ENCODE measurements around the gene BTBD9. TPM values are rescaled to one million over a fixed set of nuclear protein-coding genes. Genes with fewer than 3 reads are reported as not detected.

BTBD9 gene
- total RNA-seq (10 to 100 TPM; 29.5 to 32.8 TPM), polyA plus RNA-seq (ENCODE audit: insufficient read depth, low read depth, low replicate concordance) (11.4 TPM)
- long read RNA-seq, donor 1: 0 reads
- long read RNA-seq, donor 2: 0 reads

- Histone ChIP-seq H3K4me3 (peak within 1 kb of the TSS; percentile 88 to 95), H3K27ac (peak within 1 kb of the TSS; percentile 88 to 96), H3K9me3 (no peaks in the 10 kb centered on the region), H3K36me3 (ENCODE audit: low read depth, missing control alignments) (no peaks in the 10 kb centered on the region), H3K27me3 (no peaks in the 10 kb centered on the region), H3K4me1 (peaks cover 24% of the 10 kb centered on the region)
- DNase-seq: peak; percentile 90
- WGBS, 2 donors: 0% methylated on average over 3 to 58 of the region's 82 CpGs
- TF ChIP-seq, protein P1, sequence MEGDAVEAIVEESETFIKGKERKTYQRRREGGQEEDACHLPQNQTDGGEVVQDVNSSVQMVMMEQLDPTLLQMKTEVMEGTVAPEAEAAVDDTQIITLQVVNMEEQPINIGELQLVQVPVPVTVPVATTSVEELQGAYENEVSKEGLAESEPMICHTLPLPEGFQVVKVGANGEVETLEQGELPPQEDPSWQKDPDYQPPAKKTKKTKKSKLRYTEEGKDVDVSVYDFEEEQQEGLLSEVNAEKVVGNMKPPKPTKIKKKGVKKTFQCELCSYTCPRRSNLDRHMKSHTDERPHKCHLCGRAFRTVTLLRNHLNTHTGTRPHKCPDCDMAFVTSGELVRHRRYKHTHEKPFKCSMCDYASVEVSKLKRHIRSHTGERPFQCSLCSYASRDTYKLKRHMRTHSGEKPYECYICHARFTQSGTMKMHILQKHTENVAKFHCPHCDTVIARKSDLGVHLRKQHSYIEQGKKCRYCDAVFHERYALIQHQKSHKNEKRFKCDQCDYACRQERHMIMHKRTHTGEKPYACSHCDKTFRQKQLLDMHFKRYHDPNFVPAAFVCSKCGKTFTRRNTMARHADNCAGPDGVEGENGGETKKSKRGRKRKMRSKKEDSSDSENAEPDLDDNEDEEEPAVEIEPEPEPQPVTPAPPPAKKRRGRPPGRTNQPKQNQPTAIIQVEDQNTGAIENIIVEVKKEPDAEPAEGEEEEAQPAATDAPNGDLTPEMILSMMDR (IDR thresholded peaks at IDR 0.05): no peak
- TF ChIP-seq POLR2A (IDR thresholded peaks at IDR 0.05): no peak
- intact Hi-C loops (cut with DNase I; ENCODE audit: low total_unique reads): no loop called here
Observed at GRCh38 chr6:38639498-38640215, at the start of gene BTBD9. Gene BTBD9, minus strand, starts transcription at chr6:38639929.

DNA sequence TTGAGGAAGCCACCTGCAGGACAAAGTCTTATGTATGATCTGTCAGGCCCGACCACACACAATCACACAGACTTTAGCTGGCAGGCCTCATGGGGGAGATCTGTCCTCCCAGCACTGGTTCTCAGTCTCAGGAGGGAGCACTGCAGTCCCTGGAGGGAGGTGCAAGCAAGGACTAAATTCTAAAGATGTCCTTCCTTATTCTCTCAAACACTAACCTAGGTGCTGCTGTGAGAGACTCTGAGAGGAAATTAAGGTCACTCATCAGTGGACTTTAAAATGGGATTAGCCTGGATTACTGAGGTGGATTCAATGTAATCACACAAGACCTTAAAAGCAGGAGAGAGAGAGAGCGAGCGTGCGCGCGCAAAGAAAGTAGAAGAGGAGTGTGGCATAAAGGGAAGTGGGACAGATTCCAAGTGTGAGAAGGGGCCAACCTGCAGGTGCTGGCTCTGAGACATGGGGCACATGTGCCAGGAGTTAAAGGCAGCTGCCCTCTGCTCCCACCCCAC, 48.9 kb upstream of the BTBD9 start:
- intact Hi-C loops (cut with DNase I; ENCODE audit: low total_unique reads): no loop called here
- DNase-seq: no peak
- no peak overlapping the region for H3K27ac ChIP-seq
- no peaks in the 10 kb centered on the region for H3K9me3 ChIP-seq
- TF ChIP-seq POLR2A (IDR thresholded peaks at IDR 0.05): no peak
- TF ChIP-seq, protein P1 (IDR thresholded peaks at IDR 0.05): no peak
- H3K4me3 ChIP-seq: no peak overlapping the region
- H3K36me3 ChIP-seq (ENCODE audit: low read depth, missing control alignments): no peaks in the 10 kb centered on the region
- no peaks in the 10 kb centered on the region for H3K27me3 ChIP-seq
- 87 to 92% methylated on average over 6 of the region's 6 CpGs for WGBS, 2 donors
- H3K4me1 ChIP-seq: peaks cover 17% of the 10 kb centered on the region

DNA sequence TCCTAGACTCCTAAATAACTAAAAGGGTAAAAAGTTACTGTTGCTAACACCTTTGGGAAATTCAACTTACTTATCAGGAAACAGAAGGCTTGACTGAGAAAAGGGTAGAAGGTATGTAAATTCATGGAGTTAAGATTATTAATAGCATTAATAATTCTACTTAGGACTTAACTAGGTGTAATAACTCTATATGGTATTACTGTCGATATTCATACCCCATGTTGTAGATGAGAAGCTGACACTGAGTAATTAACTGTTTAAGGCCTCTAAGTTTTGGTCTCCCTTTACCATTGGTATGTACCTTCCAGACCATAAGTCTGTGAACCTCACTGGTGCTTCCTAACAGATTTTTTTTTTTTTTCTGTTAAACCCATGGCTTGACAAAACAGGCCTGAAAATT, 47.8 kb upstream of the BTBD9 start:
- Histone ChIP-seq H3K4me1 (peaks cover 17% of the 10 kb centered on the region), H3K27ac (no peak overlapping the region)
- intact Hi-C loops (cut with DNase I; ENCODE audit: low total_unique reads): no loop called here

GRCh38 chr6:38687043-38687353, 47.3 kb upstream of the BTBD9 start:
- no peaks in the 10 kb centered on the region for H3K27me3 ChIP-seq
- H3K4me1 ChIP-seq: peaks cover 17% of the 10 kb centered on the region
- no peaks in the 10 kb centered on the region for H3K36me3 ChIP-seq (ENCODE audit: low read depth, missing control alignments)
- intact Hi-C loops (cut with DNase I; ENCODE audit: low total_unique reads): no loop called here
- H3K9me3 ChIP-seq: no peaks in the 10 kb centered on the region
- peak; percentile 22 for DNase-seq
- H3K4me3 ChIP-seq: no peak overlapping the region
- H3K27ac ChIP-seq: no peak overlapping the region
- no peak for TF ChIP-seq POLR2A (IDR thresholded peaks at IDR 0.05)
- TF ChIP-seq, protein P1 (IDR thresholded peaks at IDR 0.05): no peak
- 52 to 58% methylated on average over 2 of the region's 2 CpGs for WGBS, 2 donors

More for the DNA sequence above, 47.8 kb upstream of the BTBD9 start:
- Histone ChIP-seq H3K27me3 (no peaks in the 10 kb centered on the region), H3K4me3 (no peak overlapping the region), H3K9me3 (no peaks in the 10 kb centered on the region), H3K36me3 (ENCODE audit: low read depth, missing control alignments) (no peaks in the 10 kb centered on the region)
- no peak for DNase-seq
- TF ChIP-seq, protein P1 (IDR thresholded peaks at IDR 0.05): no peak
- TF ChIP-seq POLR2A (IDR thresholded peaks at IDR 0.05): no peak
- 89 to 91% methylated on average over 1 of the region's 1 CpG for WGBS, 2 donors
